Lung (tissue), 12 donors: Measurements from ENCODE around the gene DNAH1. TPM values are rescaled to one million over a fixed set of nuclear protein-coding genes. Genes with fewer than 3 reads are reported as not detected.

Experiments
- ATAC-seq: fragments of 200-7000 bp; cut with Tn5 transposase; one replicate; pipeline ENCODE4 v1.9.1; 2020; ENCODE audit warnings: moderate number of reproducible peaks; ENCODE audit not compliant: insufficient read depth, low FRiP score
- DNase-seq, 3 donors: peaks; one replicate each; pipeline ENCODE4 v3.0.0-alpha.2; 2013 to 2017
- H3K27ac ChIP-seq, 2 donors: one replicate each; pipeline ENCODE4 v1.5.1; 2013; ENCODE audit warnings: mild to moderate bottlenecking in 2 of 2, moderate library complexity in 2 of 2, control low read depth in 1 of 2, inconsistent platforms in 1 of 2, low read depth in 1 of 2, low read length in 1 of 2
- H3K27me3 ChIP-seq, 3 donors: one replicate each; pipeline ENCODE4 v1.5.1; 2013; ENCODE audit warnings: low read length in 2 of 3; ENCODE audit not compliant: control insufficient read depth in 3 of 3, insufficient read depth in 3 of 3
- H3K36me3 ChIP-seq, 4 donors: one replicate each; pipeline ENCODE4 v1.5.1; 2013; ENCODE audit warnings: low read length in 4 of 4, mild to moderate bottlenecking in 1 of 4, moderate library complexity in 1 of 4; ENCODE audit not compliant: control insufficient read depth in 4 of 4, insufficient read depth in 4 of 4
- H3K4me1 ChIP-seq, 5 donors: one replicate each; pipeline ENCODE4 v1.5.1; 2013; ENCODE audit warnings: low read length in 5 of 5, mild to moderate bottlenecking in 2 of 5, moderate library complexity in 1 of 5; ENCODE audit not compliant: control insufficient read depth in 5 of 5, insufficient read depth in 5 of 5
- H3K4me3 ChIP-seq: one replicate; pipeline ENCODE4 v1.5.1; 2013; ENCODE audit warnings: mild to moderate bottlenecking, control low read depth, moderate library complexity
- H3K9ac ChIP-seq, 2 donors: one replicate each; pipeline ENCODE4 v1.5.1; 2013; ENCODE audit warnings: low read length in 2 of 2, control low read depth in 1 of 2; ENCODE audit not compliant: insufficient read depth in 1 of 2
- H3K9me3 ChIP-seq, 4 donors: one replicate each; pipeline ENCODE4 v1.5.1; 2013; ENCODE audit warnings: low read length in 3 of 4, mild to moderate bottlenecking in 1 of 4, moderate library complexity in 1 of 4; ENCODE audit not compliant: control insufficient read depth in 4 of 4, insufficient read depth in 3 of 4
- WGBS, 2 donors: extraction: QIAGEN DNeasy Blood & Tissue Kit; methylation state at CpG; one replicate each; pipeline ENCODE4 v1.1.7; 2013; 5-methylcytosine and 5-hydroxymethylcytosine counted together
- polyA plus RNA-seq, 2 donors: library from polyadenylated mRNA; stranded (reverse); fragments of 200-250 nt; gene quantifications; one replicate each; pipeline ENCODE4 v1.2.1, GENCODE V29; 2013
- total RNA-seq, 2 donors: library from RNA; depleted of rRNA in 1 of 2; stranded (reverse); fragments of >200 nt in 1 of 2; gene quantifications; one replicate each; pipeline ENCODE4 v1.2.1, GENCODE V29; 2014 to 2021
- TF ChIP-seq, protein P1 (sequence below): IDR thresholded peaks from 2 replicates; pipeline ENCODE4 v1.5.1; 2012; ENCODE audit warnings: mild to moderate bottlenecking; ENCODE audit errors: control extremely low read depth, extremely low read depth
- donor health status: control.
- donor health status: control.
- donor health status: Bipolar disorder and iron deficiency.
- donor health status: healthy.
- donor health status: DM: yes; HTN: yes; CAD: no.

Gene DNAH1
- total and polyA plus RNA-seq, 4 donors = 6.1 to 21.5 (median 11.4) TPM

DNA sequence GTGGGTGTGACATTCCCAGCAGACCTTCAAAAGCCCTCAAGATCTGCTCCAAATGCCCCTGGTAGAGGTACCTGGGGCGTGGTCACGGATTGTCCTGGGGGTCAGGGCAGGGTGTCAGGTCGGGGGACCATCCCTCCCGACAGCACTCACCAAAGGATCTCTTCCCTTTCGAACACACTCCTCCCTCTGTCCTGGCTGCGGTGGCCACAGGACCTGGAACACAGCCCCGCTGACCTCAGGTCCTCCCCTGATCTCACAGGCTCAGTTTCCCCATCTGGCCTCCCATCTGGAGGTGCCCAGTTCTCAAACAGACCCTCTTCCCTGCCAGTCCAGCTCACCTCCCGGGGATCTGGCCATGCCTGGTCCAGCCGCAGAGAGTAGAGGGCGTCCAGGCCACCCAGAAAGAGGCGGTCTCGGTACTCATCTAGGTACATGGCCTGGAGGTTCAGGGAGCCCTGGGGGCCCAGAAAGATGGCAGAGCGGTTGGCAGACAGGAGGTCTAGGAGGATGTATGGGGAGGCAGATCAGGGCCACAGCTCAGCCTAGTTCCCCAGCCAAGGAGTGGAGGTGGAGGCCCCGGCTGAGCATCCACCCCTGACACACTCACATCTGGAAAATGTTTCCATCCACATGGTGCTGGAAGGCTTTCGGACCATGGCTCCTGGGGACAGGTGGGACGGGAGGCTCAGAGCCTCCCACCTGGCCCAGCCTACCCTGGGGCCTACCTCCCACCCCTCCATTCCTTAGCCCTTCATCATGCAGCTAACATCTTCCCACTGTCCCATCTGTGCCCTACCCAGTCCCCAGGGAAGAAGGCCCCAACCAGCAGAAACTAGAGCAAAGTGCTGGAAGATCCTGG lies 126.5 kb downstream of the DNAH1 start:
- ATAC-seq = no peak

DNA sequence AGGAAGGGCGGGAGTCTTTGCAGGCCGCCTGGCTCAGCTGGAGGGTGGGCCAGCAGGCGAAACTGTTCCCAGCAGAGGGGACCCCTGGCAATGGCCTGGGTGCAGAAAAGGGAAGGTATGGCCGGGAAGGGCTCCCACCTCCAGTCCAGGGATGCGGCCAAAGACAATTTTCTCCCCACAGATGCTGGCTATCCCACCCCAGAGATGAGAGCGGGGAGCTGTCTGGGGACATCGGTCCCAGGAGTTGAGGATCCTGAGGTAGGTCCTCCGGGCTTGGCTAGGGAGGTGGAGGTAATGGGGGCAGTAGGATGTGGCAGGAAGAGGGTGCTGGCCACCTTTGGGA lies 127.1 kb downstream of the DNAH1 start:
- no peak for DNase-seq
- H3K4me3 ChIP-seq = peak overlapping the region; percentile 29
- peaks cover 0 to 10% (median 0%) of the 10 kb centered on the region in 5 donors for H3K4me1 ChIP-seq
- TF ChIP-seq, protein P1, sequence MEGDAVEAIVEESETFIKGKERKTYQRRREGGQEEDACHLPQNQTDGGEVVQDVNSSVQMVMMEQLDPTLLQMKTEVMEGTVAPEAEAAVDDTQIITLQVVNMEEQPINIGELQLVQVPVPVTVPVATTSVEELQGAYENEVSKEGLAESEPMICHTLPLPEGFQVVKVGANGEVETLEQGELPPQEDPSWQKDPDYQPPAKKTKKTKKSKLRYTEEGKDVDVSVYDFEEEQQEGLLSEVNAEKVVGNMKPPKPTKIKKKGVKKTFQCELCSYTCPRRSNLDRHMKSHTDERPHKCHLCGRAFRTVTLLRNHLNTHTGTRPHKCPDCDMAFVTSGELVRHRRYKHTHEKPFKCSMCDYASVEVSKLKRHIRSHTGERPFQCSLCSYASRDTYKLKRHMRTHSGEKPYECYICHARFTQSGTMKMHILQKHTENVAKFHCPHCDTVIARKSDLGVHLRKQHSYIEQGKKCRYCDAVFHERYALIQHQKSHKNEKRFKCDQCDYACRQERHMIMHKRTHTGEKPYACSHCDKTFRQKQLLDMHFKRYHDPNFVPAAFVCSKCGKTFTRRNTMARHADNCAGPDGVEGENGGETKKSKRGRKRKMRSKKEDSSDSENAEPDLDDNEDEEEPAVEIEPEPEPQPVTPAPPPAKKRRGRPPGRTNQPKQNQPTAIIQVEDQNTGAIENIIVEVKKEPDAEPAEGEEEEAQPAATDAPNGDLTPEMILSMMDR = no peak
- no peaks in the 10 kb centered on the region for H3K27me3 ChIP-seq
- H3K9ac ChIP-seq = no peak overlapping the region
- peaks cover 0 to 2% (median 0%) of the 10 kb centered on the region in 4 donors for H3K36me3 ChIP-seq
- no peak for ATAC-seq
- no peaks in the 10 kb centered on the region for H3K9me3 ChIP-seq
- H3K27ac ChIP-seq = no peak overlapping the region
- WGBS, 2 donors = 82 to 88% methylated on average over 8 of the region's 8 CpGs

More for the DNA sequence above, 126.5 kb downstream of the DNAH1 start:
- TF ChIP-seq, protein P1 = no peak
- WGBS, 2 donors = 88 to 93% methylated on average over 16 of the region's 16 CpGs
- no peak overlapping the region for H3K9ac ChIP-seq
- peaks cover 0 to 12% (median 0%) of the 10 kb centered on the region in 5 donors for H3K4me1 ChIP-seq
- H3K9me3 ChIP-seq = no peaks in the 10 kb centered on the region
- H3K27me3 ChIP-seq = no peaks in the 10 kb centered on the region
- no peak for DNase-seq
- H3K4me3 ChIP-seq = peak overlapping the region; percentile 29
- H3K27ac ChIP-seq = no peak overlapping the region
- H3K36me3 ChIP-seq = peaks cover 0 to 2% (median 0%) of the 10 kb centered on the region in 4 donors

DNA sequence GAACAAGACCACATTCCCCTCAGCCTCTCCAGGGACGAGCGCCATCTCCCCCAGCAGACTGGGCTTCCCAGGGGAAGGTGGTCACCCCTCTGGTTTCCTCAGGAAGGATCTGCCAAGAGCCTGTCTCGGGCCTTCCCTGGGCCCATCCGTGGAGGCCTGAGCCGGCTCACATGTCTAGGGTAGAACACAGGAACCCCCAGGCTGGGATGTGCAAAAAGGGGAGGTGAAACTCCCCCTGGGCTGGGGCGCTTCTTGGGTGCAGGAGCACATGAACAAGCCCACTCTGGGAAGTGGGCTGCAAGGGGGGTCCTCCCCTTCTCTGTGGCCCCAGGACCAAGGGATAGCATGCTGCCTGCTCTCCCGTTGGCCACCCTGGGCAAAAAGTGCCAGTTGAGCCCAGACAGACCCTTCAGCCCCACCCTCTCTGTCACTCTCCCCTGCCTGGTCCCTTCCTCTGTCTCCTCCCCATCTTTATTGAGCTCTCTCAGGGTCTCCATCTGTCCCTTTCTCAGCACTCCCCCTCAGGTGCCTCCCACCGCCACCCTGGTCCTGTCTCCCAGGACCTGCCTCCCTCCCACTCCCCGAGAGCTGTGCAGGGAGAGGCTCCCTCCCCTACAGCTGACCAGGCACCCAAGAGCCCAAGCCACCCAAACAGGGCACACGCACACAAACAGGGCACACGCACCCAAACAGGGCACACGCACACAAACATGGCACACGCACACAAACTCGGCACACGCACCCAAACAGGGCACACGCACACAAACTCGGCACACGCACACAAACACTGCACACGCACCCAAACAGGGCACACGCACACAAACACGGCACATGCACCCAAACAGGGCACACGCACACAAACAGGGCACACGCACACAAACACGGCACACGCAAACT lies 127.9 kb downstream of the DNAH1 start:
- TF ChIP-seq, protein P1 = no peak
- H3K27ac ChIP-seq = peak overlapping the region in 1 of 2 donors; percentile 27
- DNase-seq (no peak), ATAC-seq (no peak)
- no peaks in the 10 kb centered on the region for H3K27me3 ChIP-seq
- H3K4me1 ChIP-seq = peaks cover 0 to 10% (median 0%) of the 10 kb centered on the region in 5 donors
- no peaks in the 10 kb centered on the region for H3K9me3 ChIP-seq
- H3K36me3 ChIP-seq = peaks cover 0 to 2% (median 0%) of the 10 kb centered on the region in 4 donors
- WGBS, 2 donors = 77 to 79% methylated on average over 25 of the region's 25 CpGs
- H3K4me3 ChIP-seq = peak overlapping the region; percentile 29
- no peak overlapping the region for H3K9ac ChIP-seq
